Measurements from ENCODE around the gene AZU1.

The AZU1 gene

GRCh38 chr19:827710-828321 lies at the start of gene AZU1:
Gene AZU1, plus strand, starts transcription at chr19:827837. Its CDS starts 10 bp downstream, at chr19:827847.
- TF ChIP-seq CTCF (IDR thresholded peaks at IDR 0.05; ENCODE audit: extremely low read depth, missing control alignments): no peak

GRCh38 chr19:778910-779653 lies 48.6 kb upstream of the AZU1 start:
- no peak for DNase-seq (ENCODE audit: low spot score)
- no peak for TF ChIP-seq CTCF (IDR thresholded peaks at IDR 0.05; ENCODE audit: extremely low read depth, missing control alignments)

More at GRCh38 chr19:827710-828321, at the start of gene AZU1:
- no peak for DNase-seq (ENCODE audit: low spot score)

GRCh38 chr19:780935-781334 lies 46.7 kb upstream of the AZU1 start:
- no peak for TF ChIP-seq CTCF (IDR thresholded peaks at IDR 0.05; ENCODE audit: extremely low read depth, missing control alignments)
- no peak for DNase-seq (ENCODE audit: low spot score)

GRCh38 chr19:781800-782184 lies 45.8 kb upstream of the AZU1 start:
- no peak for TF ChIP-seq CTCF (IDR thresholded peaks at IDR 0.05; ENCODE audit: extremely low read depth, missing control alignments)

GRCh38 chr19:782185-782877 lies 45.3 kb upstream of the AZU1 start:
- no peak for TF ChIP-seq CTCF (IDR thresholded peaks at IDR 0.05; ENCODE audit: extremely low read depth, missing control alignments)
- no peak for DNase-seq (ENCODE audit: low spot score)

More at GRCh38 chr19:781800-782184, 45.8 kb upstream of the AZU1 start:
- DNase-seq (ENCODE audit: low spot score): no peak

- no peak for TF ChIP-seq CTCF (IDR thresholded peaks at IDR 0.05; ENCODE audit: extremely low read depth, missing control alignments)
- DNase-seq (ENCODE audit: low spot score): no peak
Measured at GRCh38 chr19:782878-783668, 44.6 kb upstream of the AZU1 start.
